DMS153 (cell line): ENCODE results near the gene CAPN13.

Source experiments
- DNase-seq: peaks from one replicate; lab custom pipeline; 2025; lab: John Stamatoyannopoulos, UW

Gene CAPN13

DNA sequence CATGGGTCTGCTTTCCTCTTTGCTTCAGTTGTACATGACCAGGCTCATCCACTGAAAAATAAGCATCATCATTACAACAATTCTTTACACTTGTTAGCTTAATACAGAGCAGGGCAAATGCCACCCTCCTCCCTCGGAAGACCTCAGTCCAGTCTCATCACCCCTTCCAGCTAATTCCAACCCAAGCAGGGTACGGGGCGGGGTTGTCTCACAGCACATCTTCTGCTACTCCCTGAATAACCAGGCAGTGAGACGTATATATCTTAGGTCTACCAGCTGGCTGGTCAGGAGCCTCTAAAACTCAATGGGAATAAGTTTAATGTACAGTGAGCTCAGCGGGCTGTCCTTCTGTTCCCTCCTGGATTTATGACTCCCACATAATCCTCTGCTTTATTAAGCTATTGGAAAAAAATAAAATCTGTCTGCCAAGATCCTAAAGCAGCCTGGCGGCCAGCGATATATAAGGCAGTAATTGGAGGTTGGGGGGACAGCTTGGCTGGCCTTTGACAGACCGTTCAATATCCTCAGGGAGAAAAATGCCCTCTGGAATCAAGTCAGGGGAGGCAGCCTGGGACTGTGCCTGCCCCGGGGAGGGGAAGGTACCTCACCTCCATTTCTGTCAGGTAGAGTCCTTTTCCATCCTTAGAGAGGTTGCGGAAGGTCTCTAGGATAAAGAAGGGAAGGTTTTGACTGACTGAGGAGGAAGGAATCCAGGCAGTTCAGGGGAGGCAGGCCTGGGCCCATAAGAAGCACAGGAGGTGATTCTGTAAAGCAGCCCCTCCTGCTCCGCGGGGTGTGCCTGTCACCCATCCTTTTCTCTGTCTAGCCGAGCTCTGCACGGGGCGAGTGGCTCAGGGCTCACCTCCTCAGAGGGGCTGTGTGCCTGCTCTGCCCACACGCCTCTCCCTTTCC, 76.3 kb downstream of the CAPN13 start:
- DNase-seq = no peak

DNA sequence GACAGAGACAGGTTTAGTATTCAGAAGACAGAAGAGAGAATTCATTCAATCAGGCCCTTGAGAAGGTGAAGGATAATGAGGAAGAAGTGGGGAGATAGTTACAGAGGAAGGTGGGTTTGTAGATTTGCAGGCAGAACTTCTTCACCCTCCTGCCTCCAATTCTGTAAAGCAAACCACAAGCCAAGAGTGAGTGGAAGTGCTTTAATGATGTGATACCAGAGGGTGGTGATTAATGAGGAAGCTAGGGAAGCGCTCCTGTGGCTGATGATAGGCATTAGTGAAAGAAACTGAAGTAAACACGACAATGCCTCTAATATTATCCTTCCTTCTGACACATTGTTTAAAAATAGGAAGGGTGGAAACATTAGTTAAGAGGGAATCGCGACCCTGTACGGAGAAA, 78.2 kb downstream of the CAPN13 start:
- no peak for DNase-seq

DNA sequence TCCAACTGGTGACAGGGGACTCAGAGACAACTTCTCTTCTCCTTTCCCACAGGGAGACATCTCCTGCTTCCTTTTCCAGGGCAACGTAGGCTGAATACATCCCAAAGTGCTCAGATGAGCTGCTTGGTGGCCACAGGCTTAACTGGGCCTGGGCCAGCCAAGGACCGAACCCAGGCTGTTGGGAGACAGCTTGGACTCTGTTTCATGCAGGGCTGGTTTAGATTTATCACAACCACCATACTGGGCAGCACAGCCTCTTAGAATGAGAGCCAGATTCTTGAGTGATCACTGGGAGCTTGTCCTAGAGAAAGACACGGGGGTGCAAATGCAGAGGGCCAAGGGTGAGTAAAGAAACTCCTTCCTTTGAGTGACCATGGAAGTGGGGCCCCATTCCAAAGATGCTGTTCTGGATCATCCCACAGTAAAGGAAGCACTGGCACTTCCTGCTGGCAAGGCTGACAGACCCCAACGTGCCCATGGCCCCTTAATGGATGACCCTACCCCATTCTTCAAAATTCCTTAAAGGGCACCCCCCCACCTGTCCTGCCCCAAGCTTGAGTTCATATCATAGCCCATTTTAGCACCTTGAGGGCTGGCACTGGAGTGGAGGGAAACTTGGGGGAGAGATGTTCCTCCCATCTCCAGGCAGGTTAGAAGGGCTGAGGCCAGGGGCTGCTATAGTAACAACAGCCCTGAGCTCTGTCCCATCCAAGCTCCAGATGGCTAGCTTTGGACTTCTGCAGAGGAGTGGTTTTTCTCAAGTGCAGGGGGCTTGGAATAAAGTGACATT, 84.1 kb downstream of the CAPN13 start:
- DNase-seq = no peak

DNA sequence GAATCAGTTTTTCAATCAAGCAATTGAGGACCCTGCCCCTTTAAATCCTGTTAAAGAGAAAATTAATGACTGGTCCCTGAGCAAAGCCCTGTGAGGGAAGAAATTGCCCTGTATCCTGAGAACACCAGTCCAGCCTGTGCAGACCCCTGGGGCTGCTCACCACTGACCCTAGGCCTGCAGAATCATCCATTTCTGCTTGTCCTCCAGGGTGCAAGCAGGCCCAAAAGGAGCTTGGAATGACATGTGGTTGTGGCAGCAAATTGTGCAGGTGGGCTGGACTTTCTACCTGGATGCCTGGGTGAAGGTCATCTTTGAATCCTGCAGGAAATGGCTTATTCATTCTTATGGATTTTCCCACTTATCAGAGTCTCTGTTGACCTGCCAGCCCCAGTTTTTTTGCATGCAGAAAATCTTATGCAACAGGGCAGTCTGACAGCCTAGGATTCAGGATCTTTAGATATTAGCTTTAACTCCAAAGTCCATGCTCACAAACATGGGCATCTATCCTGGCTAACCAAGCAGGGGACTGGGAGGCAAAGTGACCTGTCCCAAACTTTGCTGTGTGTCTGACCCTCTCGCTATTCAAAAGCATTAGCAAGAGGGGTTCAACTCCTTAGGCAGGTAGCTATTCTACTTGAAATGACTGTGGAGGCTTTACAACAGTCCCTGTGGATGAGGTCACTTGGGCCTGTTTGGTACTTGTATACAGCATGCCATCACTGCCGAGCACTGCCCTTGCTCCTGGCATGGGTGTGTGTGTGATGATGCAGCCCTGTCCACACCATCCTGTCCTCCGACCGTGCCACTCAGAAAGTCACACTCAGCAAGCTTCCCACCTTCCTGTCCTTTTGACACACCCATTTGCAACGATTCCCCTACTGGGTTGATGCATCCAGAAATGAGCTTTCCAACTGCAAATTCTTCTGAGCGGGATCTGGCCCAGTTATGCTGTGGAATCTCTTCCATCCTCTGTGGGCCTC, 85.3 kb downstream of the CAPN13 start:
- no peak for DNase-seq

DNA sequence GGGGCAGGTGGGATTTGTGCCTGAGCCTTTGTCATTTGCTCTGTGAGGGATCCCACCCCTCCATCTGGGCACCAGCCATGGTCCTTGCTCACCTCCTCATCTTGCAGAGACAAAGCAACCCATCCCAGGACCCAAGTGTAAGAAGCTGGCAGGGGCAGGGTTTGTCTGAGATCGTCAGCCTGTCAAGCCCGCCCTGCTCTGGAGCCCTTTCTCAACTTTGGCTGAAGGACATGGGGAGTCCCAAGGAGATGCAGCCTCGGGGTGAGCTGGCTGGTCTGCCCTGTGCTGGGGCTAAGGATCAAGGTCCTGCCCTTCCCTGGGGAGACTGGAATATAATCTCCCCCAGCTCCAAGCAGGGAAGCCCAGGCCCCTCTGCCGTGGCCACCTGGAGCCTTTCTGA, 86.0 kb downstream of the CAPN13 start:
- DNase-seq = no peak

DNA sequence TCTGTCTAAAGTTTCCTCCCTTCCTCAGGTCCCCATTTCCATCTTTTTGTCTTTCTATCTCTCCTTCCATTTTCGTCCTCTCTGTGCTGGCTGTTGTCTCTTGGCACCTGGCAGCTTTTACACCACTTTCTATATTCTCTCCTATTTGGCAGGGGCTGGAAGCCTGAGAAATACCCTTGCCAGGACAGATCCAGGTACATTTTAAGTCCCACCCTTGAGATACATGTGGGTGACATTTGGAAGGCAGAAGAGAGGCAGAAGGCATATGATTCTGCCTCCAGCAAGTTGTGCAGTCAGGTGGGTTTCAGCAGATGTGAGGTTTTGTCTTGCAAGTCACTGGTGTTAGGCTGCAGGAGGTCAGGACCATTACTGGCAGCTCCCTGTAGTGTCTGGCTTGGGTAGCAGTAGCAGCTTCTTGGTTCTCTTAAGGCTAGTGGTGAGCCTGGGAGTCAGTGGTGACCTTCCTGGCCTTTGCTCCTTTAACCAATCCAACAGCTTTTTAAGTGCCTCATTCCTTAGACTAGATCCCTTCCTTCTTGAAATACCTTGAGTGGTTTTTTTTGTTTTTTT, 90.1 kb downstream of the CAPN13 start:
- no peak for DNase-seq

DNA sequence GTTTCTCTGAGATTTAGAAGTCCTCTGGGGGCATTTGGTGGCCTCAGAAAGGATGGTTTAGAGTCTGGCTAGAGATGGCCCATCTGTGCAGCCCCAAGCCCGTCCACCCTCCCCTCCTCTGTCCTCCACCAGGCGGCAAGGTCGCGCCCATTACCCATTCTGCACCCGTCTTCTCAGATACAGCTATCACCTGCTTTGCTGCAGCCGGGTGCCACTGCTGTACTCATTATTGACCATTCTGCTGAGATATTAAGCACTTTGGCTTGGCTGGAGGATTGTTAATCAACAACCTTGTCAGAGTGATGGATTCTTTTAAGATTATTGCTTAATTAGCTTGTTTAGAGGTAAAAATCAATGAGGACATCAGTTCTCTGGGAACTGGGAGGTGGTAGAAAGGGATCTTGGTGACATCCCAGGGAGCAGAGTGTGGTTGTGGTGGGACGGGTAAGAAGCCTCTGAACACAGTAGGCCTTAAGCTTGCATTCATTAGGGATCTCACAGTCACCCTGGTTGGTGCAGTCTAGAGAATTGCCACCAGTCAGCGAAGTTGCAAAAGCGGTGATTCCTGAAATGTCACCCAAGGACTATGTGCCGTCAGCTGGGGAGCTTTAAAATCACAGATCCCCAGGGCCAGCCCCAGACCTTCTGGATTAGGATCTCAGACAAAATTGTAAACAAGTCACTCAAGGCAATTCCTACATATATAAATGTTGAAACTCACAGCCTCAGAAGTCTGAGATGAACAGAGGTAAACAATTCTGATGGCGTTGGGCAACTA, 90.9 kb downstream of the CAPN13 start:
- DNase-seq = no peak

DNA sequence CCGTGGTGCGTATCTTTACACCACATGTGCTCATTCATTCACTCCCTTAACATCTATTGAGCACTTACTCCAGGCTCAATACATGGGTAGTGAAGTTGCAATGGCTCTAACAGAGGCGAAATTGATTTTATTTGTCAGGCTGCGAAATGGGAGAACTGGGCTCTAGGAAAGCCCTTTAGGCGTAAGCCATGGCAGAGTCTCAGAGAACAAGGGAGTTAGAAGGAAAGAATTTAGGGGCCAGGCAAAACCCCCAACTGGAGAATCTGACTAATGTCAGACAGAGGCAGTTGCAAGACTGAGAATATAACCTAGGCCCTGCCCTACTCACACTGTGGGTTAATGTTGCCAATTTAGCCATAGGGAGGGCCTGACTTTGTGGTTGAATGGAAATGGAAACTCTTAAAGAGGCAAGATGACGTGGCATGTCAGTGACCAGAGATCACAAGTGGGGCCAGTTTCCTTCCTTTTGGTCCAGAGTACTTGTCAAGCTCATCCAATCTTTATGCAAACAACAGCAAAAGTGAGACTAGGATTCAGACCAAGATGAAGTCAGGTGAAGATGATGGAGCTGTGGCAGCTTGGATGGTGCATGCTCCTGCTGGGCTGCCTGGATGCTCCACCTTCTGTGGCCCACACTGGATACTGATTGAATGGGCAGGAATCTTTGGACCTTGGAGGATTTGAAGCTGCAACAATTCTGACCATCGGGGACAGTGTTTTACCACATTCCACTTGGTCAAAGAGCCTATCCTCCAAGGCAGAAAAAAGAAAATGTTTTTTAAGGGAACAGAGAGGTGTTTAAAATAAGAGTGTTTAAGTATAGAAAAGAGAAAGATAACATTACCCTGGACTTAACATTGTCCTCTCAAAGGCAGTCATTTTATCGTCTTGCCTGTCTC, 92.2 kb downstream of the CAPN13 start:
- DNase-seq = no peak

DNA sequence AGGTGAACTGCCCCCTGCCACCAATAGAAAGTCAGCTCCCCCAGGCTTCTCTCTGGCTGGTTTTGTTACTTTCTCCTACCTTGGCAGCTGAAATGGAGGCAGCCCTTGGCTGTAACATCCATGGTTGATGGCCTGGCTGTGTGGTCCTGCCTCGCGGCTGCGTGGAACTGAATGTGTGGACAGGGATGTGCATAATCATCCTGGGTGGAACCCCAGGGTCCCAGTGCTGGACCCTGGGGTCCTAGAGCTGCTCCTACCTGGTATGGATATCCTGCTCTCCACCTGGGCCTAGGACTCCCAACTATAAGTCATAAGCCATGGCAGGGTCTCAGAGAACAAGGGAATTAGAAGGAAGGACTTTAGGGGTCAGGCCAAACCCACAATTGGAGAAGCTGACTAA, 93.5 kb downstream of the CAPN13 start:
- no peak for DNase-seq

DNA sequence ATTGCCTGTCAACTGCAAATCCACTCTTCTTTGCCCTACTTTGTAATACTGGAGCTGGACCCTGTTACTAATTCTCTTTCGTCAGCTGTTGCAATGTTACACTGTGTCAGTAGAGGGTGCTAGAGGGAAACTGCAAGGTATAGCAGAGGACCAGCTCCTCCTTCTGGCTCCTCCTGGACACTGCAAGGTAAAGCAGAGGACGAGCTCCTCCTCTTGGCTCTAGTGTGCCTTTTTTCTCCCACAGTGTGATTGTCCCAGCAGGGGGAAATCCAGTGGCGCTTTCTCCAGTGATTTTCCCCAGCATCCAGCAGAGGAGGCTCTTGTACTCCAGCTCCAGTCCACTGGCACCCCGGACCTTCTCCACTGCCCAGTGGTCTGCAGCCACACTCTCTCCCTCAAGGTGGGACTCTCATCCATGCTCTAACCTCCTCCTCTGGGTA, 95.6 kb downstream of the CAPN13 start:
- DNase-seq = peak; percentile 67

DNA sequence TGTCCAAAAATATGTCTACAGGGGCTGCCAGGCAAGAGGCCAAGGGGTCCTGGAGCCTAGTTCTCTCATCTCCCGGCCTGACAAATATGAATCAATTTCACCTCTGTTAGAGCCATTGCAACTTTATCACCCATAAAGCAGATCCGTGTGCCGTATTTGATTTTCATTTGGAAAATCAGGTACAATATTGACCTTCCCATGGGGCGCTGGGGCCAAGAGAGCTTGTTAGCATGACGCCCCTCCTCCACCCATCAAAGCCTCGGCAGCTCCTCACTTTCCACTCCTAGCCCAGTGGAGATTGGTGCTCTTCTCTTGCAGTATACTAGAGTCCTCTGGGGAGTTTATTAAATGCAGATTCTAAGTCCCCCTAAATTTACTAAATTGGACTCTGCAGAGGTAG, 96.8 kb downstream of the CAPN13 start:
- no peak for DNase-seq

DNA sequence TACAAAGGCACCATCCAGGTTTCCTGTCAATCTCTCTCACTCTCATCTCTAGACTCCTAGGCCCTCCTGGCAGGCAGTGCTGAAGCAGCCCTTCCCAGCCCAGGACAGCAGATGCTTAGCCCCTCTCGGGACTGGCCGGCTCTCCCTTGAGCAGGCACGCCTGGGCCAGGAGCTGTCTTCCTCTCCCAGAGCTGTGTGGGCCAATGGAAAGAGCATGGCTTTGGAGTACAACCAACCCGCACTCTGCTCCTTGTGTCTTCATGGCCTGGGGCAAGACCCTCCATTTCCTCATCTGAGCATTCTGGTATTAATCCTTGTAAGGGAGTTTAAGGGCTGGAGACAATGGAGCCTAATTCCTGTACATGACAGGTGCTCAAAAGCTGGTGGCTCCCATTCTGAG, 97.2 kb downstream of the CAPN13 start:
- DNase-seq = no peak

DNA sequence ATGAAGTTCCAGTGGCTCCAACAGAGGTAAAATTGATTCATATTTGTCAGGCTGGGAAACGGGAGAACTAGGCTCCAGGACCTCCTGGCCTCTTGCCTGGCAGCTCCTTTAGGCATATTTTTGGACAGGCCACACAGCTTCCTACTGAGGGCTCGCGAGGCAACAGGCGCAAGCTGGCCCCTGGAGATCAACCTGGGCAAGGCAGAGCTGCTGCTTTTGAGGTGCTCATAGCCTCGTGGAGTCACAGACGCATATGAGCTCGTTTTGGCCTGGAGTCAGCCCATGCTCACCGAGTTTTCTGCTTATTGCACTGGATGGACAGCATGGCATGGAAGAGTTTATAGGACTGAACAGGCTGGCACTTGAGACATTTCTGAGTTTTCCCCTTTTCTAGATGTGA, 97.7 kb downstream of the CAPN13 start:
- DNase-seq = no peak

DNA sequence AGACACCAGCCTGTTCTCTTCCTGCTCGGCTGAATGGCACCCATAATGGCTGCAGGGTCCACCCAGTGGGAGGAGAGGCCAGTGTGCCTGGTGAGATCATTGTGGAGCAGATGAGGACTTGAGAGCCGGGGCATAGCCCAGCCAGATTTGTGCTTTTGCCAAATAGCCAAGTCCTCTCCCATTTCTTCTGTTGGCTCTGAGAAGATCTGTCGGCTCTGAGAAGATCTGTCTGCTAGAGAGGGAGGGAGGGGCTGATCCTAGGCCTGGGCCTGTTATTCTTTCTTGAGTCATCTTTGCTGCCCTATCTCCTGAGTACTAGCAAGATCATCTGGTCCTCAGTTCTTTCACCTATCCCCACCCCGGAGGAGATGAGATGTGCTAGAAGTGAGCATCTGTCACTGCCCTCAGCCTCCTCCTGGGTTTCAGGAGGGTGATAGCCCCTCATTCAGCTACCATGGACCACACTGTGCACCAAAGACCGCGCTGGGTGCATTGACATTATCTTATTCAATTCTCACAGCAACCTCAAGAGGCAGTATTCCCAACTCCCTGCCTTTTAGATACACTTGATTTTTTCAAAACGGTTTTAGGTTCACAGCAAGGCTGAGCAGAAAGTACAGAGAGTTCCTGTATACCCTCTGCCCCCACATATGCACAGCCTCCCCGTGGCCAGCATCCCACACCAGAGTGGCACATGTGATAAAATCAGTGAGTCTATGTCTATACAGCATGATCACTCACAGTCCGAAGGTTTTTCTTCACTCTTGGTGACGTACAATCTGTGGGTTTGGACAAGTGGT, 98.6 kb downstream of the CAPN13 start:
- no peak for DNase-seq

DNA sequence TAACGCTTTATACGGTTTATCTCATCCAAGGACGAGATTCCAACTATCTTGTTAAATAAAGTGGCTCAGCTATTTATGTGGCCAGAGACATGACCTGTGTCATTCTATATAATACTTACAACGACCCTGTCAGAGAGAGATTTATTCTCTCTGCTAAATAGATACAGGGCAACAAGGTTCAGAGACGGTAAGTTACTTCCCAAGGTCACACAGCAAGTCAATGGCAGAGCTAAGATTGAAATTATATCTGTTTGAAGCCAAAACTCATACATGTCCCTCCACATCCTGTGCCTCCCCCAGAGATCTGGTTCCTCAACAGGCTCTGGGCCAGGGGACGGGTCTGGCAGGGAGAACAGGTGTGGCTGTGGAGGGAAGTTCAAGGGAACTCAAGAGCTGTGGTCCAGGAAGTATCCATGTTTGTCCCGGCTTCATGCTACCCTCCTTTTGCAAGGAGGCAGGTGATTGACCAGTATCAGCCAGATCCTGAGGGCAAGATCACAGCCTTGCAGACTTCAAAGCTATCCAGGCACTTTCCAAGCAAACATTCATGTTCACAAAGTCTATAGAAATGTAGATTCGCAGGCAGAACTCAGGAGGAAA, 99.8 kb downstream of the CAPN13 start:
- DNase-seq = no peak

DNA sequence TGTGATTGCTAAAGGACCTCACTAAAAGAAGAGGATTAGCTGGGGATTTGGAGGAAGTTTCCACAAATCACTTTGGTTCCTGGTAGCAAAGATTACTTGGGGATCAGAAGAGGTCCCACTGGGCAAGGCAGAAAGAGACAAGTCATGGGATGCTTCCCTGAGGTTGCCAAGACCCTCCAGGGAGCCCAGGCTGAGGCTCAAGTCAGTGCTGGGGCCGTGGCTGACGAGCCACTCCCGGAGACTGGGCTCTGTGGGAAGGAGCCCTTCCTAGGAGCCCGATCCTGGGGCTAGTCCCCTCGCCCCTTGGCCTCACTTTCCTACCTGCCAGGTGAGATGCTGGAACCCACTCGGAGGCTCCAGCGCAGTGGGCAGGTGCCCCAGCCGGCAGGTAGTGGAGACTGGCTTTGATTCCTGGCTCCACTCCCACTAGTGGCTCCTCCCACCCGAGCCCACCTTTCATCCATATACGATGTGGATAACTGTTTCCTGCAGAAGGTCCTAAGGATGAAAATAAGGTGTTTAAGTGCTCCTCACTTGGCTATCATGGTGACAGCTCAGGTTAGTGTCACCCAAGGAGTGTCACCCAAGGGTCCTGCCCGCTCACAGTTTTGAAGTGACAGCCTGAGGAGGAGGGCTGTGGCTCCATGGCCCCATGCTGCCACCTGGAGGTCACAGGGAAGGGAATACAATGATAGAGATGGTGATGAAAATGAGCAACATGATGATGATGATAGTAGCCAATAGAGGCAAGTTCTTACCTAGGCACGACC, 100.5 kb downstream of the CAPN13 start:
- peak; percentile 34 for DNase-seq

DNA sequence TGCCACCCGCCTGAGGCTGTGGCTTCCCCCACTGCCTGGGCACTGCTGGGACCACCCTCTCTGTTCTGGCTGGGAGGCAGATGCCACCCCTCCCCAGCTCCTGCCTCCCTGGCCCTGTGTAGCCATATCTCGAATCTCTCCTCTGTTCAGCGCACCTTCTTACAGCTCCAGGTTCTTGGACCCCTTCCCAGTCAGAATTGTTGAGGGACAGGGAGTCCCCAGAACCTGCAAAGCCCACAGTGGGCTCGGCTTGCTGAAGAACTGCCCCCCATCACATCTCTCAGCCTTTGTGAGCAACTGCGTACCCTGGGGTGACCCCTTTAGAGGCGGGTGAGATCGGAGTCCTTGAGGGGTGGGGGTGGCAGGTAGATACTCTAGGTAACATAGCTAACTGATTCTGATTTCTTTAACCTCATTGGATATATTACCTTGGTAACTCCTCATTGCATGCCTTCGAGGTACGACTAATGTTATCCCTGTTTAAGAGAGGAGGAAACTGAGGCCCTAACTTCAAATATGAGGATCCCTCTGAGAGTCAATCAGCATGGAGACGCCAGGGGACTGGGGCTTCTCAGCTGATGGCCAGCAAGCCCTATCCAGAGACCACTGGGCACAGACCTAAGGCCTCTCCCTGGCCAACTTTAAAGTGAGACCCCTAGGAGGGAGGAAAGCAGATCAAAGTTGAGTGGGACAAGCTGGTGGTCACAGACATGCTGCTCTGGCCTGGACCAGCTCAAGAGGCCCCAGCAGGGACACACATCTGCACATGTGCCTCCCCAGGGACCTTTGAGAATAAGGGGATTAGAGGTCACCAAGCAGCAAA, 101.3 kb downstream of the CAPN13 start:
- DNase-seq = no peak
